ENCODE results near the gene PLEKHG4B. TPM values are rescaled to one million over a fixed set of nuclear protein-coding genes. Genes with fewer than 3 reads are reported as not detected.
"Not testable (repeated sequence)": the region's sequence is repeated elsewhere in the genome, so short reads cannot be mapped to it uniquely, and the experiment has no call there.

The PLEKHG4B gene
- total RNA-seq, 2 donors from 2014 or later = 8.9 to 14.4 TPM

GRCh38 chr5:195401-196160, 103.6 kb downstream of the PLEKHG4B start:
- 86% methylated on average over 33 of the region's 33 CpGs for WGBS
- Histone ChIP-seq H3K27me3 (replicated peaks; ENCODE audit: insufficient read depth) (no peaks in the 10 kb centered on the region), H3K9me3 (no peaks in the 10 kb centered on the region), H3K4me1 (replicated peaks) (peaks cover 5% of the 10 kb centered on the region), H3K36me3 (no peaks in the 10 kb centered on the region), H3K4me3 (no peak overlapping the region), H3K27ac (no peak overlapping the region)
- no peak for DNase-seq (ENCODE audit: low spot score)
- intact Hi-C loops (cut with DNase I) = no loop called here
- no peak for TF ChIP-seq POLR2A (IDR thresholded peaks at IDR 0.05)
- no peak for TF ChIP-seq CTCF (IDR thresholded peaks at IDR 0.05)
- no peak for TF ChIP-seq POLR2AphosphoS5 (IDR thresholded peaks at IDR 0.05)

- Histone ChIP-seq H3K9me3 (no peaks in the 10 kb centered on the region), H3K27me3 (replicated peaks; ENCODE audit: insufficient read depth) (no peaks in the 10 kb centered on the region), H3K4me1 (replicated peaks) (peaks cover 2% of the 10 kb centered on the region), H3K27ac (no peak overlapping the region), H3K36me3 (no peaks in the 10 kb centered on the region), H3K4me3 (no peak overlapping the region)
- intact Hi-C loops (cut with DNase I) = no loop called here
- DNase-seq (ENCODE audit: low spot score) = no peak
- TF ChIP-seq POLR2AphosphoS5 (IDR thresholded peaks at IDR 0.05) (no peak), POLR2A (IDR thresholded peaks at IDR 0.05) (no peak), CTCF (IDR thresholded peaks at IDR 0.05) (no peak)
- WGBS = 73% methylated on average over 9 of the region's 10 CpGs
Measured at GRCh38 chr5:196350-196749, 104.4 kb downstream of the PLEKHG4B start.

GRCh38 chr5:197031-197430, 105.1 kb downstream of the PLEKHG4B start:
- H3K27ac ChIP-seq; DNase-seq (ENCODE audit: low spot score); H3K4me3 ChIP-seq; H3K27me3 ChIP-seq (replicated peaks; ENCODE audit: insufficient read depth); H3K4me1 ChIP-seq (replicated peaks); intact Hi-C loops (cut with DNase I); H3K36me3 ChIP-seq; H3K9me3 ChIP-seq: not testable (repeated sequence)
- 16% methylated on average over 18 of the region's 18 CpGs for WGBS
- TF ChIP-seq CTCF (IDR thresholded peaks at IDR 0.05) = peak in 1 of 4 experiments; percentile 25

- Histone ChIP-seq H3K9me3 (no peaks in the 10 kb centered on the region), H3K27ac (no peak overlapping the region), H3K27me3 (replicated peaks; ENCODE audit: insufficient read depth) (no peaks in the 10 kb centered on the region), H3K4me3 (no peak overlapping the region), H3K4me1 (replicated peaks) (no peaks in the 10 kb centered on the region), H3K36me3 (no peaks in the 10 kb centered on the region)
- intact Hi-C loops (cut with DNase I) = no loop called here
- WGBS = 80% methylated on average over 12 of the region's 12 CpGs
- DNase-seq (ENCODE audit: low spot score) = no peak
- TF ChIP-seq CTCF (IDR thresholded peaks at IDR 0.05) = no peak
Measured at GRCh38 chr5:197892-198489, 106.0 kb downstream of the PLEKHG4B start.
